ENCODE data around the gene GPR3.
"Not testable (repeated sequence)": the region's sequence is repeated elsewhere in the genome, so short reads cannot be mapped to it uniquely, and the experiment has no call there.

Gene GPR3

GRCh38 chr1:27379564-27380122, 12.8 kb upstream of the GPR3 start:
- Mint-ChIP-seq H3K4me3 (no peak overlapping the region), H3K4me1 (ENCODE audit: low read depth in 2 of 2) (peaks cover 0 to 2% of the 10 kb centered on the region in 2 donors), H3K36me3 (ENCODE audit: insufficient read depth) (no peaks in the 10 kb centered on the region), H3K27ac (no peak overlapping the region), H3K9me3 (no peaks in the 10 kb centered on the region), H3K27me3 (peaks cover 0 to 13% of the 10 kb centered on the region in 2 donors)
- no peak for ATAC-seq (replicated peaks)
- no peak for DNase-seq

DNA sequence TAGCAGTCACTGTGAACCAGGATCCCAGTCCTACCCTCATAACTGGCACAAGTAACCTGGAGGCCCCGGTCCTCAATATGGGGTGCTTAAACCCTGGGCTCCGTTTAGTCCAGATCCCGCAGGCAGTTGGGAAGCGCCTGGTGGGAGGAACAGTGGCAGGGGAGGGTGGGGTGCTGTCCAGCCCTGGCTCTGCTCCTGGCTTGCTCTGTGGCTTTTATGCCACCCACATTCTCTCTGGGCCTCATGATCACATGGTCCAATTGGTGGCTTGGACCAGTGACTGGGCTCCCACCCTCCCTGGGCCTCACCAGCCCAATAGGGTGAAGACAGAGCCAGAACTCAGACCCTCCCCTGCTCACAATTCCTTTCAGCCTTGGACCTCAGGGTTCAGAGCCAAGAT, 12.2 kb upstream of the GPR3 start:
- Mint-ChIP-seq H3K27ac (no peak overlapping the region), H3K4me3 (no peak overlapping the region), H3K36me3 (ENCODE audit: insufficient read depth) (no peaks in the 10 kb centered on the region), H3K27me3 (peaks cover 0 to 12% of the 10 kb centered on the region in 2 donors), H3K4me1 (ENCODE audit: low read depth in 2 of 2) (peaks cover 0 to 2% of the 10 kb centered on the region in 2 donors), H3K9me3 (no peaks in the 10 kb centered on the region)
- DNase-seq (no peak), ATAC-seq (replicated peaks) (no peak)

DNA sequence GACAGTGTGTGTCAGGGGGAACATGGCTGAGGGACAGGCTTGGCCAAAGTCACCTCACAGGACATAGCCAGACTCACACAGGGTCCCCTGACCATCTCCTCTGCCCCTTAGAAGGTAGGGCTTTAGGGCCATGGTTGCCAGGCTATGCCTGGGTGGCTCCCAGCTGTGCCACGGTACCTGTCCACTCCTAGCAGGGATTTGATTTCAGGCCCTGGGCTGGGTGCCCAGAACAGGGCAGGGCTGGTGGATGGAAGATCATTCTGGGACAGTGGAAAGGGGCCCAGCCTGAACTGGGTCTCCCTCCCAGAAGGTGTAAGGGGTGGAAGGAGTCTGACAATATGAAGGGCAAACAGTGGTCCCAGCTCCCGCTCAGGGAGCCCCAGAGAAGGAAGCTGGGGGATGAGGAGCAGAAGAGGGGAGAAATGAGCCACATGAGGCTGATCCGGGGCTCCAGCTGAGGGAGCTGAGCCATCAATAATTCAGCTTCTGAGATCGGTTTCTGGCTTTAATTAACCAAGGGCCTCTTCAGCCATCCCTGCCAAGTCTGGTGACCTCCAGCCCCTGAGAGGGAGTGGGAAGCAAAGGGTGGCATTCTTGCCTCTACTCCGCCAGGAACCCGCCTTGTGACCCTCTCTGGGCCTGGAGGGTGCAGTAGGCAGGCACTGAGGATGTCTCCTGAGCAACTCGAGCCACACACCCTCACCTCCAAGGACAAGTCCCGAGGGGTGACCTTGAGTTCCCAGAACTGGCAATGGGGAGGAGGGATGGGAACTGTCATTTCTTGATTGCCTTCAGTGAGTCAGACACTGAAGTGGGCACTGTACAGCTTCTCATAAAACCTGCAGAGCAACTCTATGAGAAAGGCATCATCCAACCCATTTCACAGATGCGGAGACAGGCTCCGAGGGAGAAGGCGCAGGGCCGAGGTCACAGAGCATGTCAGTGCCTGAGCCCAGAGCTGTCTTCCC, 11.4 kb upstream of the GPR3 start:
- Mint-ChIP-seq H3K4me1 (ENCODE audit: low read depth in 2 of 2) (peaks cover 0 to 2% of the 10 kb centered on the region in 2 donors), H3K27ac (no peak overlapping the region), H3K27me3 (peaks cover 0 to 6% of the 10 kb centered on the region in 2 donors), H3K4me3 (no peak overlapping the region), H3K36me3 (ENCODE audit: insufficient read depth) (peaks cover under 1% of the 10 kb centered on the region), H3K9me3 (no peaks in the 10 kb centered on the region)
- no peak for ATAC-seq (replicated peaks)
- DNase-seq = no peak

GRCh38 chr1:27381969-27382762, 10.3 kb upstream of the GPR3 start:
- peak overlapping the region in 1 of 2 donors; percentile 3 for H3K27ac Mint-ChIP-seq
- H3K4me3 Mint-ChIP-seq = no peak overlapping the region
- H3K9me3 Mint-ChIP-seq = no peaks in the 10 kb centered on the region
- H3K27me3 Mint-ChIP-seq = peaks cover 0 to 6% of the 10 kb centered on the region in 2 donors
- DNase-seq (no peak), ATAC-seq (replicated peaks) (no peak)
- peaks cover 3% of the 10 kb centered on the region for H3K36me3 Mint-ChIP-seq (ENCODE audit: insufficient read depth)
- peaks cover 0 to 2% of the 10 kb centered on the region in 2 donors for H3K4me1 Mint-ChIP-seq (ENCODE audit: low read depth in 2 of 2)

- no peaks in the 10 kb centered on the region for H3K9me3 Mint-ChIP-seq
- peak within 1 kb of the TSS in 1 of 2 donors; percentile 3 for H3K27ac Mint-ChIP-seq
Measured at GRCh38 chr1:27383039-27383605, 9.3 kb upstream of the GPR3 start, which contains the start of gene CD164L2. CD164L2 (minus strand) TSS chr1:27383333; CDS start chr1:27383239, 94 bp downstream.

DNA sequence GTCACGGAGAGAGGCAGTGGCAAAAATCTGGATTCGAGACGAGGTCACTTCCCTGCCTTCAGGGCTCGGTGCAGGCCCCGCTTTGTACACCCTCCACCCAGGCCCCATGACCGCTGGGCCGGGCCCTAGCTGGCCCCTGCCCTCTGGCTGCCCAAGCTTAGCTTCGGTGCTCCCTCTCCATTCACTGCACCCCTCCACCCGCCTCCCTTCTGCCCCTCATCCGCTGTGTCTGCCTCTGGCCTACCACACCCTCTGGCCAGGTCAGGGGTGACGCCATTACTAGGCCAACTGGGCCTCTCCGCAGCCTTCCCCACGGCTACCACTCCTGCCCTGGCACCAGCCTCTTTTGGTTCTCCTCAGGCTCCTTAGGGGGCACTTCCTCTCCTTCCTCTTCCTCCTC, 8.8 kb upstream of the GPR3 start:
- ATAC-seq (replicated peaks) (no peak), DNase-seq (no peak)
- Mint-ChIP-seq H3K36me3 (ENCODE audit: insufficient read depth) (peaks cover 3% of the 10 kb centered on the region), H3K9me3 (no peaks in the 10 kb centered on the region), H3K4me3 (no peak overlapping the region), H3K4me1 (ENCODE audit: low read depth in 2 of 2) (peaks cover 0 to 5% of the 10 kb centered on the region in 2 donors), H3K27me3 (peaks cover 3 to 10% of the 10 kb centered on the region in 2 donors), H3K27ac (no peak overlapping the region)

More at GRCh38 chr1:27383039-27383605, 9.3 kb upstream of the GPR3 start, which contains the start of gene CD164L2:
- H3K4me3 Mint-ChIP-seq = no peak within 1 kb of the TSS
- H3K36me3 Mint-ChIP-seq (ENCODE audit: insufficient read depth) = peaks cover 3% of the 10 kb centered on the region
- H3K27me3 Mint-ChIP-seq = peaks cover 0 to 6% of the 10 kb centered on the region in 2 donors
- peaks cover 0 to 2% of the 10 kb centered on the region in 2 donors for H3K4me1 Mint-ChIP-seq (ENCODE audit: low read depth in 2 of 2)
- ATAC-seq (replicated peaks) = peak; percentile 69
- DNase-seq = peak in 2 of 3 experiments; percentile 35 to 39

GRCh38 chr1:27384797-27385196, 7.6 kb upstream of the GPR3 start:
- ATAC-seq (replicated peaks); H3K9me3 Mint-ChIP-seq; H3K4me1 Mint-ChIP-seq (ENCODE audit: low read depth in 2 of 2); H3K27ac Mint-ChIP-seq; H3K4me3 Mint-ChIP-seq; DNase-seq; H3K36me3 Mint-ChIP-seq (ENCODE audit: insufficient read depth): not testable (repeated sequence)
- H3K27me3 Mint-ChIP-seq = peaks cover 4 to 13% of the 10 kb centered on the region in 2 donors

GRCh38 chr1:27388337-27389005, 4.0 kb upstream of the GPR3 start:
- peak; percentile 71 to 77 (median 77) for DNase-seq
- peak overlapping the region in 1 of 2 donors; percentile 10 for H3K4me3 Mint-ChIP-seq
- no peaks in the 10 kb centered on the region for H3K9me3 Mint-ChIP-seq
- no peak overlapping the region for H3K27ac Mint-ChIP-seq
- H3K36me3 Mint-ChIP-seq (ENCODE audit: insufficient read depth) = peaks cover 13% of the 10 kb centered on the region
- H3K4me1 Mint-ChIP-seq (ENCODE audit: low read depth in 2 of 2) = peaks cover 10 to 13% of the 10 kb centered on the region in 2 donors
- ATAC-seq (replicated peaks) = no peak
- H3K27me3 Mint-ChIP-seq = peaks cover 4 to 17% of the 10 kb centered on the region in 2 donors

GRCh38 chr1:27391511-27392095, 819 bp upstream of the GPR3 start:
- H3K4me1 Mint-ChIP-seq (ENCODE audit: low read depth in 2 of 2) = peaks cover 14 to 19% of the 10 kb centered on the region in 2 donors
- H3K27me3 Mint-ChIP-seq = peaks cover 4 to 17% of the 10 kb centered on the region in 2 donors
- no peaks in the 10 kb centered on the region for H3K9me3 Mint-ChIP-seq
- peaks cover 21% of the 10 kb centered on the region for H3K36me3 Mint-ChIP-seq (ENCODE audit: insufficient read depth)
- DNase-seq = no peak
- peak overlapping the region; percentile 69 to 96 for H3K27ac Mint-ChIP-seq
- peak overlapping the region; percentile 84 to 93 for H3K4me3 Mint-ChIP-seq
- no peak for ATAC-seq (replicated peaks)

DNA sequence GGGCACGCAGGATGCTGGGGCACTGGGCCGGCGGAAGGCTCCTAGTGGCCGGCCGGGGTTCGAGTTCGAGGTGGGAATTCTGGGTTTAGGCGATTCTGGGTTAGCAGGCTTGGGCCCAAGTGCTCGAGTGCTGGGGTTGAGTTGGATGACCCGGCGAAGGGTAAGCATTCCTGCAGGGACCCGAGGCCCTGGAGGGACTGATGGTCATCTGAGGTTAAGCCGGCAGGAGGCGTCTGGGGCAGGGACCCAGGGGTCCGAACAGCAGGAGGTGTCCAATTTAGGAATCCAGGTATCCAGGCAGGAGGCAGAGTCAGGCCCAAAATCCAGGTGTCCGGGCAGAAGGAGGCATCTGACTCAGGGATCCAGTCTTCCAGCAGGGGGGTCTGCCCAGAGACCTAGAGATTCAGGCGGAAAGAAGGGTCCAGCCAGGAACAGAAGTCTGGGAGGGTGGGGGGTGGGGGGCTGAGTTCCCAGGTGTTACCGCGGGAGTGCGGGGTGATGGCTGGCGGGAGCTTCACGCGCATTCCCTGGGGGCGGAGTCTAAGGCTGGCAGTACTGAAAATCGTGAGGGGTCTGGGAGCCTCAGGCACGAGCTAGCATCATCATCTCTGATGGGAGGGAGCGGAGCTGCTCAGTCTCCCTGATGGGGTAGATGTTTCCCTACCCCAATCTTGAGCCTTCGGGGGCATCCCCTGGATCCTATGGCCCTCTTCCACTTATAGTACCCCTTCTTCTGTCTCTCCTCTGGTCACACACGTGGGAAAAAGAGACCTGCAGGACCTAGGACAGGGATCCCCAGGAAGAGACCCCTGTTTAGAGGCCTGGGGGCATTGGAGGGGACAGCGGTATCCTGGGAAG, 585 bp downstream of the GPR3 start:
- H3K27ac Mint-ChIP-seq = peak overlapping the region; percentile 69 to 96
- no peaks in the 10 kb centered on the region for H3K9me3 Mint-ChIP-seq
- H3K36me3 Mint-ChIP-seq (ENCODE audit: insufficient read depth) = peaks cover 24% of the 10 kb centered on the region
- H3K4me3 Mint-ChIP-seq = peak overlapping the region; percentile 84 to 93
- ATAC-seq (replicated peaks) = no peak
- DNase-seq = no peak
- H3K4me1 Mint-ChIP-seq (ENCODE audit: low read depth in 2 of 2) = peaks cover 14 to 19% of the 10 kb centered on the region in 2 donors
- H3K27me3 Mint-ChIP-seq = peaks cover 4 to 17% of the 10 kb centered on the region in 2 donors

DNA sequence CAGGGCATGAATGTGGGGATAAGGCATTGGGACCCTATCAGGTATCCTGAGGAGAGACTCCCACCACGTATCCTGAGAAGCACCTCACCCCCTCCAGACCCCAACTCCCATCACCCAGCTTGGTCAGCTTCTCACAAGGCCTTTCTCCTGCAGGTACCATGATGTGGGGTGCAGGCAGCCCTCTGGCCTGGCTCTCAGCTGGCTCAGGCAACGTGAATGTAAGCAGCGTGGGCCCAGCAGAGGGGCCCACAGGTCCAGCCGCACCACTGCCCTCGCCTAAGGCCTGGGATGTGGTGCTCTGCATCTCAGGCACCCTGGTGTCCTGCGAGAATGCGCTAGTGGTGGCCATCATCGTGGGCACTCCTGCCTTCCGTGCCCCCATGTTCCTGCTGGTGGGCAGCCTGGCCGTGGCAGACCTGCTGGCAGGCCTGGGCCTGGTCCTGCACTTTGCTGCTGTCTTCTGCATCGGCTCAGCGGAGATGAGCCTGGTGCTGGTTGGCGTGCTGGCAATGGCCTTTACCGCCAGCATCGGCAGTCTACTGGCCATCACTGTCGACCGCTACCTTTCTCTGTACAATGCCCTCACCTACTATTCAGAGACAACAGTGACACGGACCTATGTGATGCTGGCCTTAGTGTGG, 1.3 kb downstream of the GPR3 start:
- no peak overlapping the region for H3K27ac Mint-ChIP-seq
- H3K4me1 Mint-ChIP-seq (ENCODE audit: low read depth in 2 of 2) = peaks cover 14 to 15% of the 10 kb centered on the region in 2 donors
- H3K27me3 Mint-ChIP-seq = peaks cover under 1 to 12% of the 10 kb centered on the region in 2 donors
- H3K9me3 Mint-ChIP-seq = no peaks in the 10 kb centered on the region
- peak overlapping the region; percentile 20 to 93 for H3K4me3 Mint-ChIP-seq
- ATAC-seq (replicated peaks) = no peak
- peaks cover 24% of the 10 kb centered on the region for H3K36me3 Mint-ChIP-seq (ENCODE audit: insufficient read depth)
- no peak for DNase-seq

All from effector memory CD8-positive, alpha-beta T cell (primary cell).